Suppressor macrophage treated with lipopolysaccharide for 4 hours (primary cell): ENCODE results near the gene PELI2.

Source experiments
- DNase-seq: peaks from one replicate; pipeline ENCODE4 v3.0.0-alpha.2; 2020

PELI2 gene

GRCh38 chr14:56318393-56319115 is 200.3 kb downstream of the PELI2 start:
- no peak for DNase-seq

GRCh38 chr14:56321861-56322260 is 203.7 kb downstream of the PELI2 start:
- DNase-seq: no peak

GRCh38 chr14:56322531-56322930 is 204.3 kb downstream of the PELI2 start:
- DNase-seq: no peak

- DNase-seq: no peak
Observed at GRCh38 chr14:56324454-56324853, 206.2 kb downstream of the PELI2 start.

GRCh38 chr14:56324856-56325699 is 206.9 kb downstream of the PELI2 start:
- DNase-seq: no peak

GRCh38 chr14:56328021-56328420 is 209.8 kb downstream of the PELI2 start:
- no peak for DNase-seq

GRCh38 chr14:56331592-56332216 is 213.5 kb downstream of the PELI2 start:
- no peak for DNase-seq

GRCh38 chr14:56333359-56334292 is 215.4 kb downstream of the PELI2 start:
- peak; percentile 40 for DNase-seq

GRCh38 chr14:56334458-56334857 is 216.2 kb downstream of the PELI2 start:
- no peak for DNase-seq

- no peak for DNase-seq
Observed at GRCh38 chr14:56338674-56339073, 220.5 kb downstream of the PELI2 start.

- peak; percentile 90 for DNase-seq
Observed at GRCh38 chr14:56339855-56340701, 221.9 kb downstream of the PELI2 start.

GRCh38 chr14:56340932-56341331 is 222.7 kb downstream of the PELI2 start:
- DNase-seq: no peak

- peak; percentile 38 for DNase-seq
Observed at GRCh38 chr14:56341766-56342493, 223.7 kb downstream of the PELI2 start.

- peak; percentile 15 for DNase-seq
Observed at GRCh38 chr14:56342494-56342942, 224.3 kb downstream of the PELI2 start.

GRCh38 chr14:56349960-56350359 is 231.7 kb downstream of the PELI2 start:
- DNase-seq: no peak
